ENCODE results near the gene NCAPH2.

GRCh38 chr22:50490531-50491308 is 17.3 kb upstream of the NCAPH2 start:
- TF ChIP-seq CTCF (IDR thresholded peaks at IDR 0.05) (no peak), POLR2AphosphoS5 (IDR thresholded peaks at IDR 0.05) (no peak)

All from gastroesophageal sphincter (tissue), 3 donors.